Measurements from ENCODE around the gene LRRC43. TPM values are rescaled to one million over a fixed set of nuclear protein-coding genes. Genes with fewer than 3 reads are reported as not detected.

The LRRC43 gene
- total and polyA plus RNA-seq, 2 experiments from 2014 or later, result 0.45 TPM; not detected in 1

DNA sequence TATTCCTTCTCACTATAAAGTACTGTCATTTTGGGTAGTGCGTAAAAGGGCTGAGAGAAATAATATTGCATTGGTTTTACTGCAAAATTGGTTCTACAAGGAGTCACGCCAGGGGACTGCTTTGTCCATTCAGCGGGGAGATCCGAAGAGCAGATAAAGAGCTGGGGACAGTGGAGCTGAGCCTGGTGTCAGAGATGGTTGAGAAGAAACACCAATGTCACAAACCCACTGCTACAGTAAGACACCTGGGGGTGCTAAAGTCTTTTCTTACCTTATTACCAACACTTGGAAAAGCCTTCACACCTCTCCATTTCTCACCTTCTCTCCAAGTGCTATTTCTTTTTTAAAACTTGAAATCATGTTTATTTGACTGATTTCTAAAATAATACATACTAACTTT is 23.0 kb upstream of the LRRC43 start:
- H3K9me2 ChIP-seq (ENCODE audit: insufficient read depth), result no peaks in the 10 kb centered on the region
- no peak overlapping the region for H3K4me3 ChIP-seq
- Mint-ChIP-seq H3K4me1 (peaks cover 3% of the 10 kb centered on the region; the same call in 1 of the 3 replicates), H3K9me3 (no peaks in the 10 kb centered on the region; the same call in 2 of the 3 replicates), H3K27ac (no peak overlapping the region), H3K36me3 (ENCODE audit: low read depth) (no peaks in the 10 kb centered on the region), H3K4me3 (no peak overlapping the region), H3K27me3 (ENCODE audit: insufficient read depth, low read depth, poor library complexity) (peaks cover 3% of the 10 kb centered on the region)
- DNase-seq (ENCODE audit: low spot score) (peak; percentile 40), ATAC-seq (peak; percentile 51)
- no peak overlapping the region for H3K27ac ChIP-seq (ENCODE audit: low read depth)
- TF ChIP-seq, protein P1, sequence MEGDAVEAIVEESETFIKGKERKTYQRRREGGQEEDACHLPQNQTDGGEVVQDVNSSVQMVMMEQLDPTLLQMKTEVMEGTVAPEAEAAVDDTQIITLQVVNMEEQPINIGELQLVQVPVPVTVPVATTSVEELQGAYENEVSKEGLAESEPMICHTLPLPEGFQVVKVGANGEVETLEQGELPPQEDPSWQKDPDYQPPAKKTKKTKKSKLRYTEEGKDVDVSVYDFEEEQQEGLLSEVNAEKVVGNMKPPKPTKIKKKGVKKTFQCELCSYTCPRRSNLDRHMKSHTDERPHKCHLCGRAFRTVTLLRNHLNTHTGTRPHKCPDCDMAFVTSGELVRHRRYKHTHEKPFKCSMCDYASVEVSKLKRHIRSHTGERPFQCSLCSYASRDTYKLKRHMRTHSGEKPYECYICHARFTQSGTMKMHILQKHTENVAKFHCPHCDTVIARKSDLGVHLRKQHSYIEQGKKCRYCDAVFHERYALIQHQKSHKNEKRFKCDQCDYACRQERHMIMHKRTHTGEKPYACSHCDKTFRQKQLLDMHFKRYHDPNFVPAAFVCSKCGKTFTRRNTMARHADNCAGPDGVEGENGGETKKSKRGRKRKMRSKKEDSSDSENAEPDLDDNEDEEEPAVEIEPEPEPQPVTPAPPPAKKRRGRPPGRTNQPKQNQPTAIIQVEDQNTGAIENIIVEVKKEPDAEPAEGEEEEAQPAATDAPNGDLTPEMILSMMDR (conservative IDR thresholded peaks at IDR 0.05; ENCODE audit: low read depth in 2 of 2), result peak; percentile 34 to 53; a peak in 3 of 4 replicates
- TF ChIP-seq NANOG (IDR thresholded peaks at IDR 0.05; ENCODE audit: borderline replicate concordance), result no peak
- no peaks in the 10 kb centered on the region for H3K4me1 ChIP-seq (ENCODE audit: insufficient read depth)
- H2AFZ ChIP-seq, result no peak overlapping the region
- no peaks in the 10 kb centered on the region for H3K27me3 ChIP-seq (ENCODE audit: insufficient read depth)
- H3K36me3 ChIP-seq (ENCODE audit: insufficient read depth), result no peaks in the 10 kb centered on the region
- H3F3A ChIP-seq (replicated peaks; ENCODE audit: low read depth), result no peaks in the 10 kb centered on the region
- H3K4me2 ChIP-seq, result no peak overlapping the region
- no peaks in the 10 kb centered on the region for H4K20me1 ChIP-seq (replicated peaks; ENCODE audit: insufficient read depth)
- no peaks in the 10 kb centered on the region for H3K79me2 ChIP-seq (replicated peaks; ENCODE audit: insufficient read depth)

- Histone ChIP-seq H3K4me2 (no peak overlapping the region), H3K79me2 (replicated peaks; ENCODE audit: insufficient read depth) (no peaks in the 10 kb centered on the region), H3K4me3 (no peak overlapping the region), H4K20me1 (replicated peaks; ENCODE audit: insufficient read depth) (no peaks in the 10 kb centered on the region), H3K27me3 (ENCODE audit: insufficient read depth) (no peaks in the 10 kb centered on the region), H3F3A (replicated peaks; ENCODE audit: low read depth) (no peaks in the 10 kb centered on the region), H3K36me3 (ENCODE audit: insufficient read depth) (no peaks in the 10 kb centered on the region), H3K27ac (ENCODE audit: low read depth) (no peak overlapping the region), H3K9me2 (ENCODE audit: insufficient read depth) (no peaks in the 10 kb centered on the region), H2AFZ (no peak overlapping the region), H3K4me1 (ENCODE audit: insufficient read depth) (no peaks in the 10 kb centered on the region)
- DNase-seq (ENCODE audit: low spot score) (no peak), ATAC-seq (no peak)
- Mint-ChIP-seq H3K9me3 (no peaks in the 10 kb centered on the region), H3K4me1 (peaks cover under 1% of the 10 kb centered on the region; the same call in 1 of the 3 replicates), H3K4me3 (no peak overlapping the region), H3K36me3 (ENCODE audit: low read depth) (no peaks in the 10 kb centered on the region), H3K27ac (no peak overlapping the region), H3K27me3 (ENCODE audit: insufficient read depth, low read depth, poor library complexity) (peaks cover 3% of the 10 kb centered on the region)
- TF ChIP-seq ZNF114 (CRISPR knock-in tag; IDR thresholded peaks at IDR 0.05) (no peak), STAT1 (IDR thresholded peaks at IDR 0.05; ENCODE audit: unreplicated experiment) (no peak), ZNF331 (CRISPR knock-in tag; IDR thresholded peaks at IDR 0.05; ENCODE audit: low read depth) (no peak), REST (IDR thresholded peaks at IDR 0.05; ENCODE audit: unreplicated experiment) (no peak), NANOG (IDR thresholded peaks at IDR 0.05; ENCODE audit: borderline replicate concordance) (no peak), CREB1 (CRISPR knock-in tag; IDR thresholded peaks at IDR 0.05; ENCODE audit: low read depth) (no peak), POLR2AphosphoS5 (IDR thresholded peaks at IDR 0.05; ENCODE audit: low read depth) (no peak), JUNB (IDR thresholded peaks at IDR 0.05; ENCODE audit: unreplicated experiment) (no peak)
- TF ChIP-seq, protein P2, sequence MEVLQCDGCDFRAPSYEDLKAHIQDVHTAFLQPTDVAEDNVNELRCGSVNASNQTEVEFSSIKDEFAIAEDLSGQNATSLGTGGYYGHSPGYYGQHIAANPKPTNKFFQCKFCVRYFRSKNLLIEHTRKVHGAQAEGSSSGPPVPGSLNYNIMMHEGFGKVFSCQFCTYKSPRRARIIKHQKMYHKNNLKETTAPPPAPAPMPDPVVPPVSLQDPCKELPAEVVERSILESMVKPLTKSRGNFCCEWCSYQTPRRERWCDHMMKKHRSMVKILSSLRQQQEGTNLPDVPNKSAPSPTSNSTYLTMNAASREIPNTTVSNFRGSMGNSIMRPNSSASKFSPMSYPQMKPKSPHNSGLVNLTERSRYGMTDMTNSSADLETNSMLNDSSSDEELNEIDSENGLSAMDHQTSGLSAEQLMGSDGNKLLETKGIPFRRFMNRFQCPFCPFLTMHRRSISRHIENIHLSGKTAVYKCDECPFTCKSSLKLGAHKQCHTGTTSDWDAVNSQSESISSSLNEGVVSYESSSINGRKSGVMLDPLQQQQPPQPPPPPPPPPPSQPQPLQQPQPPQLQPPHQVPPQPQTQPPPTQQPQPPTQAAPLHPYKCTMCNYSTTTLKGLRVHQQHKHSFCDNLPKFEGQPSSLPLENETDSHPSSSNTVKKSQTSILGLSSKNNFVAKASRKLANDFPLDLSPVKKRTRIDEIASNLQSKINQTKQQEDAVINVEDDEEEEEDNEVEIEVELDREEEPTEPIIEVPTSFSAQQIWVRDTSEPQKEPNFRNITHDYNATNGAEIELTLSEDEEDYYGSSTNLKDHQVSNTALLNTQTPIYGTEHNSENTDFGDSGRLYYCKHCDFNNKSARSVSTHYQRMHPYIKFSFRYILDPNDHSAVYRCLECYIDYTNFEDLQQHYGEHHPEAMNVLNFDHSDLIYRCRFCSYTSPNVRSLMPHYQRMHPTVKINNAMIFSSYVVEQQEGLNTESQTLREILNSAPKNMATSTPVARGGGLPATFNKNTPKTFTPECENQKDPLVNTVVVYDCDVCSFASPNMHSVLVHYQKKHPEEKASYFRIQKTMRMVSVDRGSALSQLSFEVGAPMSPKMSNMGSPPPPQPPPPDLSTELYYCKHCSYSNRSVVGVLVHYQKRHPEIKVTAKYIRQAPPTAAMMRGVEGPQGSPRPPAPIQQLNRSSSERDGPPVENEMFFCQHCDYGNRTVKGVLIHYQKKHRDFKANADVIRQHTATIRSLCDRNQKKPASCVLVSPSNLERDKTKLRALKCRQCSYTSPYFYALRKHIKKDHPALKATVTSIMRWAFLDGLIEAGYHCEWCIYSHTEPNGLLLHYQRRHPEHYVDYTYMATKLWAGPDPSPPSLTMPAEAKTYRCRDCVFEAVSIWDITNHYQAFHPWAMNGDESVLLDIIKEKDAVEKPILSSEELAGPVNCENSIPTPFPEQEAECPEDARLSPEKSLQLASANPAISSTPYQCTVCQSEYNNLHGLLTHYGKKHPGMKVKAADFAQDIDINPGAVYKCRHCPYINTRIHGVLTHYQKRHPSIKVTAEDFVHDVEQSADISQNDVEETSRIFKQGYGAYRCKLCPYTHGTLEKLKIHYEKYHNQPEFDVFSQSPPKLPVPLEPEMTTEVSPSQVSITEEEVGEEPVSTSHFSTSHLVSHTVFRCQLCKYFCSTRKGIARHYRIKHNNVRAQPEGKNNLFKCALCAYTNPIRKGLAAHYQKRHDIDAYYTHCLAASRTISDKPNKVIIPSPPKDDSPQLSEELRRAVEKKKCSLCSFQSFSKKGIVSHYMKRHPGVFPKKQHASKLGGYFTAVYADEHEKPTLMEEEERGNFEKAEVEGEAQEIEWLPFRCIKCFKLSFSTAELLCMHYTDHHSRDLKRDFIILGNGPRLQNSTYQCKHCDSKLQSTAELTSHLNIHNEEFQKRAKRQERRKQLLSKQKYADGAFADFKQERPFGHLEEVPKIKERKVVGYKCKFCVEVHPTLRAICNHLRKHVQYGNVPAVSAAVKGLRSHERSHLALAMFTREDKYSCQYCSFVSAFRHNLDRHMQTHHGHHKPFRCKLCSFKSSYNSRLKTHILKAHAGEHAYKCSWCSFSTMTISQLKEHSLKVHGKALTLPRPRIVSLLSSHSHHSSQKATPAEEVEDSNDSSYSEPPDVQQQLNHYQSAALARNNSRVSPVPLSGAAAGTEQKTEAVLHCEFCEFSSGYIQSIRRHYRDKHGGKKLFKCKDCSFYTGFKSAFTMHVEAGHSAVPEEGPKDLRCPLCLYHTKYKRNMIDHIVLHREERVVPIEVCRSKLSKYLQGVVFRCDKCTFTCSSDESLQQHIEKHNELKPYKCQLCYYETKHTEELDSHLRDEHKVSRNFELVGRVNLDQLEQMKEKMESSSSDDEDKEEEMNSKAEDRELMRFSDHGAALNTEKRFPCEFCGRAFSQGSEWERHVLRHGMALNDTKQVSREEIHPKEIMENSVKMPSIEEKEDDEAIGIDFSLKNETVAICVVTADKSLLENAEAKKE (CRISPR knock-in tag; IDR thresholded peaks at IDR 0.05), result no peak
These were observed 22.2 kb upstream of the LRRC43 start for GRCh38 chr12:122160761-122161160.

Data from GM23338 (cell line).